Effector memory CD4-positive, alpha-beta T cell (primary cell): ENCODE results near the gene NCAPH2.

Source experiments
- DNase-seq, 3 donors: peaks; one replicate each; pipeline ENCODE4 v3.0.0-alpha.2; 2020
- H3K27ac ChIP-seq: 2 replicates; pipeline ENCODE4 v1.7.0; 2013; ENCODE audit warnings: mild to moderate bottlenecking, low read length, moderate library complexity; ENCODE audit not compliant: insufficient read depth, poor library complexity, severe bottlenecking
- H3K27me3 ChIP-seq: replicated peaks from 2 replicates; pipeline ENCODE4 v1.7.0; 2013; ENCODE audit warnings: mild to moderate bottlenecking, low read length; ENCODE audit not compliant: insufficient read depth, control insufficient read depth, poor library complexity, severe bottlenecking
- H3K36me3 ChIP-seq: 2 replicates; pipeline ENCODE4 v1.7.0; 2013; ENCODE audit warnings: mild to moderate bottlenecking, low read length, moderate library complexity; ENCODE audit not compliant: control insufficient read depth, insufficient read depth
- H3K4me1 ChIP-seq: 2 replicates; pipeline ENCODE4 v1.7.0; 2013; ENCODE audit warnings: low read length, mild to moderate bottlenecking; ENCODE audit not compliant: control insufficient read depth, insufficient read depth, poor library complexity, severe bottlenecking
- H3K4me3 ChIP-seq: 2 replicates; pipeline ENCODE4 v1.7.0; 2013; ENCODE audit warnings: low read length, low read depth, mild to moderate bottlenecking; ENCODE audit not compliant: insufficient read depth, poor library complexity, severe bottlenecking
- H3K9me3 ChIP-seq: 2 replicates; pipeline ENCODE4 v1.7.0; 2013; ENCODE audit warnings: mild to moderate bottlenecking, low read length, moderate library complexity; ENCODE audit not compliant: control insufficient read depth

Gene NCAPH2

GRCh38 chr22:50490531-50491308, 17.3 kb upstream of the NCAPH2 start:
- Histone ChIP-seq H3K27ac (no peak overlapping the region), H3K4me3 (no peak overlapping the region)
- DNase-seq, result no peak

GRCh38 chr22:50497093-50497492, 10.9 kb upstream of the NCAPH2 start:
- Histone ChIP-seq H3K36me3 (no peaks in the 10 kb centered on the region), H3K27ac (no peak overlapping the region), H3K9me3 (no peaks in the 10 kb centered on the region), H3K27me3 (no peaks in the 10 kb centered on the region), H3K4me3 (no peak overlapping the region), H3K4me1 (no peaks in the 10 kb centered on the region)
- DNase-seq, result no peak

More at GRCh38 chr22:50490531-50491308, 17.3 kb upstream of the NCAPH2 start:
- Histone ChIP-seq H3K27me3 (no peaks in the 10 kb centered on the region), H3K9me3 (no peaks in the 10 kb centered on the region), H3K4me1 (peaks cover 5% of the 10 kb centered on the region), H3K36me3 (no peaks in the 10 kb centered on the region)

GRCh38 chr22:50498322-50498890, 9.6 kb upstream of the NCAPH2 start:
- Histone ChIP-seq H3K9me3 (no peaks in the 10 kb centered on the region), H3K36me3 (peaks cover 13% of the 10 kb centered on the region), H3K27ac (no peak overlapping the region), H3K4me1 (no peaks in the 10 kb centered on the region), H3K4me3 (no peak overlapping the region), H3K27me3 (no peaks in the 10 kb centered on the region)
- DNase-seq, result peak; percentile 23 to 50 (median 29)

- Histone ChIP-seq H3K27ac (no peak overlapping the region), H3K27me3 (no peaks in the 10 kb centered on the region), H3K9me3 (no peaks in the 10 kb centered on the region), H3K4me1 (peaks cover 4% of the 10 kb centered on the region), H3K4me3 (no peak overlapping the region), H3K36me3 (peaks cover 24% of the 10 kb centered on the region)
- no peak for DNase-seq
These were observed 7.6 kb upstream of the NCAPH2 start for GRCh38 chr22:50500452-50500851.

DNA sequence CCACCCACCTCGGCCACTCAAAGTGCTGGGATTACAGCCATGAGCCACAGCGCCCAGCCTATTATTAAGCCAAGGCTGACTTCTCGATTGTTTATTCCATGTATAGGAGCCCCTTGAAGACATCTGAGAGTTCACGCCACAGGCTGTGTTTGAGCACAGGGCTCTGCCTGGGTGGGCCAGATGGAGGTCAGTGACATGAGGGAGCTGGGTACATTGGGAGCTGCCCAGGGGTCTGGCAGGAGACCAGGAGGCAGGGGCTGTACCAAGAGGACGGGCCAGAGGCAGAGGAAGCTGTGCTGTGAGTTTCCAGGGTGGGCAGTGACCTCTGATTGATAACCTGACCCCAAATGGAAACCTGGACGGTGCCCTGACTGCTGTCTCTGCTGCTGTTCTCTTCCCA, 5.9 kb upstream of the NCAPH2 start:
- Histone ChIP-seq H3K36me3 (peaks cover 33% of the 10 kb centered on the region), H3K4me1 (peaks cover 18% of the 10 kb centered on the region), H3K27ac (no peak overlapping the region), H3K27me3 (no peaks in the 10 kb centered on the region), H3K4me3 (no peak overlapping the region), H3K9me3 (no peaks in the 10 kb centered on the region)
- no peak for DNase-seq

- Histone ChIP-seq H3K4me3 (no peak overlapping the region), H3K27ac (no peak overlapping the region), H3K4me1 (peaks cover 19% of the 10 kb centered on the region), H3K27me3 (no peaks in the 10 kb centered on the region), H3K9me3 (no peaks in the 10 kb centered on the region), H3K36me3 (peaks cover 33% of the 10 kb centered on the region)
- no peak for DNase-seq
These were observed 5.2 kb upstream of the NCAPH2 start for GRCh38 chr22:50502628-50503474.

DNA sequence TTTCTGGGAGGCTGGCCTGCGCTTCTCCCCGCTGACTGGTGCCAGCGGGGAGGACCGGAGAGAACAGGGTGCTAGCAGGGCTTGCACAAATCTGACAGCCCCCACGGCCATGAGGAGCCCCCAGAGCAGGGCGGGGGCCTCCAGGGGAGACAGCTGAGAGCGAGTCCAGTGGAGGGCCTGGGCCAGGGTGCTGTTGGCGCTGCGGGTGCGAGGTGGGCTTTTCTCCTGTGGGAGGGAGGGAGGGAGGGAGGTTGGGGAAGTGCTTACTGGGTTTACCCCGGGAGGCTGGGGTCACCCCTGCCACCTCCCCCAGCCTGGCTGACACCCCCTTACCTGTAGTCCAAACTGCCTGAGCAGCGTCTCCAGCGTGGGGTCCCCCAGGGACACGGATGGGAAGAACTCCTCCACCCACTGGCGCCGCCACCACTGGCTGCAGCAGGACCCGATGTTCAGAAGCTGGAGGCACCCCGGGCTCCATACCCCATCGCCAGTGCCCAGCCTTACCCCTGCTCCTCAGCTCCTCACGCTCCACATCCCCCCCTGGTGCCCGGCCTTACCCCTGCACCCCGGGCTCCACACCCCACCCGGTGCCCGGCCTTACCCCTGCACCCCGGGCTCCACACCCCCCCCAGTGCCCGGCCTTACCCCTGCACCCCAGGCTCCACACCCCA, 4.4 kb upstream of the NCAPH2 start:
- Histone ChIP-seq H3K4me3 (no peak overlapping the region), H3K27me3 (no peaks in the 10 kb centered on the region), H3K4me1 (peaks cover 21% of the 10 kb centered on the region), H3K27ac (no peak overlapping the region), H3K9me3 (no peaks in the 10 kb centered on the region), H3K36me3 (peaks cover 33% of the 10 kb centered on the region)
- no peak for DNase-seq

DNA sequence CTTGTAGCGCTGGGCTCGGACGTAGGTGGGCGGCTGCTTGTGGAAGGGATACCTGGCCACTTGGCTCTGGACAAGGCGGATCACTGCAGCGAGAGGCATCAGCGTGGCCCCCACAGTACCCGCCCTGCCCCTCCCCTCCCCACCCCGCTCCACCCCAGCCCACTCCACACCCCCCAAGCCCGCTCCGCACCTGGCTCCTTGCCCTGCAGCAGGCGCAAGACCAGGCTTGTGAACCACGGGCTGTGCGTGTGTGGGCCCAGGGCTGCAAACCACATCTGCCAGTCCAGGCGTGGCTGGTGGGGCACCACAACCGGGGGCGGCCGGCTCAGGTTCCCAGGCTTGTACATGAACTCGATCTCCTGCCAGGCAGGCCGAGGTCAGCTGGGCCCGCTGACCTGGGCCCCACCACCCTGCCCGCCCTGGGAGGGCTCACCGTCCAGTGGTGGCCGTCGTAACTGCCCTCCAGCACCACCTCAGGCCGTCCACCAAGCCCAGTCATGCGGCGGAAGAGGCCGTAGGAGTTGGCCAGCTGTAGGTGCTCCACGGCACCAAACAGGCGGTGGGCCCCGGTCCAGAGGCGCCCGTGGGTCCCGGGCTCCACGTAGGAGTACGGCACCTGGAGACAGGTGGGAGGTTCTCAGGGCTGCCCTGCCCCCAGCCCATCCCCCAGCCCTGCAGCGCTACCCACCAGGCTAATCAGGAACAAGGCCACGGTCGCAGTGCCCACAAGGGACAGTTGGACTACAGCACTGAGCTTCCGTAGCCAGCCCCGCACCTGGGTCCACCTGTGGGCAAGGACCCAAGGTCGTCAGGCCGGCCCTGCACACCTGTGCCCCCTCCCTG, 3.4 kb upstream of the NCAPH2 start:
- H3K27ac ChIP-seq, result no peak overlapping the region
- no peak overlapping the region for H3K4me3 ChIP-seq
- H3K36me3 ChIP-seq, result peaks cover 33% of the 10 kb centered on the region
- no peaks in the 10 kb centered on the region for H3K27me3 ChIP-seq
- H3K4me1 ChIP-seq, result peaks cover 26% of the 10 kb centered on the region
- no peaks in the 10 kb centered on the region for H3K9me3 ChIP-seq
- DNase-seq, result no peak

GRCh38 chr22:50505276-50505775, 2.7 kb upstream of the NCAPH2 start:
- DNase-seq, result no peak
- Histone ChIP-seq H3K27me3 (no peaks in the 10 kb centered on the region), H3K36me3 (peaks cover 33% of the 10 kb centered on the region), H3K4me3 (no peak overlapping the region), H3K4me1 (peaks cover 26% of the 10 kb centered on the region), H3K9me3 (no peaks in the 10 kb centered on the region), H3K27ac (no peak overlapping the region)
